Memory B cell (primary cell): ENCODE data around the gene CHCHD3.

Experiments used
- ATAC-seq: fragments of 150-1000 bp; cut with Tn5 transposase; 2 replicates; pipeline ENCODE4 v1.10.0; 2021; ENCODE audit warnings: low read depth, mild to moderate bottlenecking, moderate library complexity
- DNase-seq, 2 donors: peaks; one replicate each; pipeline ENCODE4 v3.0.0; 2022; ENCODE audit warnings: low spot score in 2 of 2
- H3K27ac Mint-ChIP-seq: one replicate; pipeline ENCODE4 v1.8.0; 2022; ENCODE audit warnings: mild to moderate bottlenecking, moderate library complexity, mixed read lengths
- H3K27me3 Mint-ChIP-seq: one replicate; pipeline ENCODE4 v1.8.0; 2022; ENCODE audit warnings: mixed read lengths
- H3K36me3 Mint-ChIP-seq: one replicate; pipeline ENCODE4 v1.8.0; 2022; ENCODE audit warnings: mild to moderate bottlenecking, mixed read lengths
- H3K4me1 Mint-ChIP-seq: one replicate; pipeline ENCODE4 v1.8.0; 2022; ENCODE audit warnings: mixed read lengths
- H3K4me3 Mint-ChIP-seq: one replicate; pipeline ENCODE4 v1.8.0; 2022; ENCODE audit warnings: mild to moderate bottlenecking, moderate library complexity, mixed read lengths
- H3K9me3 Mint-ChIP-seq: one replicate; pipeline ENCODE4 v1.8.0; 2022; ENCODE audit warnings: mixed read lengths

CHCHD3 gene

GRCh38 chr7:133081599-133082389 is at the start of gene CHCHD3:
TSS of gene CHCHD3 (minus strand) at chr7:133082090. CDS start at chr7:133081937, 153 bp downstream.
- Mint-ChIP-seq H3K4me3 (peak within 1 kb of the TSS; percentile 87), H3K27me3 (no peaks in the 10 kb centered on the region), H3K9me3 (no peaks in the 10 kb centered on the region), H3K4me1 (peaks cover 16% of the 10 kb centered on the region), H3K36me3 (peaks cover 10% of the 10 kb centered on the region), H3K27ac (peak within 1 kb of the TSS; percentile 93)
- DNase-seq: peak; percentile 86 to 94
- ATAC-seq: peak; percentile 98

DNA sequence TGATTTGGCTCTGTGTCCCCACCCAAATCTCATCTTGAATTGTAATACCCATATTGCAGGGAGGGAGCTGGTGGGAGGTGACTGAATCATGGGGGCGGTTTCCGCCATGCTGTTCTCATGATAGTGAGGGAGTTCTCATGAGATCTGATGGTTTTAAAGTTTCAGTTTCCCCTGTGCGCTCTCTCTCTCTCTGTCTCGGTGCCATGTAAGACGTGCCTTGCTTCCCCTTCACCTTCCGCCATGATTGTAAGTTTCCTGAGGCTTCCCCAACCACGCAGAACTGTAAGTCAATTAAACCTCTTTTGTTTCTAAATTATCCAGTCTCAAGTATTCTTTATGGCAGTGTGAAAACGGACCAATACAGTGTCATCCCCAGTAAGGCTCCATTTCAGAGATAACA is 48.3 kb upstream of the CHCHD3 start:
- no peak overlapping the region for H3K4me3 Mint-ChIP-seq
- peaks cover 2% of the 10 kb centered on the region for H3K36me3 Mint-ChIP-seq
- no peak for ATAC-seq
- H3K4me1 Mint-ChIP-seq: no peaks in the 10 kb centered on the region
- H3K9me3 Mint-ChIP-seq: peaks cover 5% of the 10 kb centered on the region
- no peak overlapping the region for H3K27ac Mint-ChIP-seq
- DNase-seq: no peak
- peaks cover 8% of the 10 kb centered on the region for H3K27me3 Mint-ChIP-seq

DNA sequence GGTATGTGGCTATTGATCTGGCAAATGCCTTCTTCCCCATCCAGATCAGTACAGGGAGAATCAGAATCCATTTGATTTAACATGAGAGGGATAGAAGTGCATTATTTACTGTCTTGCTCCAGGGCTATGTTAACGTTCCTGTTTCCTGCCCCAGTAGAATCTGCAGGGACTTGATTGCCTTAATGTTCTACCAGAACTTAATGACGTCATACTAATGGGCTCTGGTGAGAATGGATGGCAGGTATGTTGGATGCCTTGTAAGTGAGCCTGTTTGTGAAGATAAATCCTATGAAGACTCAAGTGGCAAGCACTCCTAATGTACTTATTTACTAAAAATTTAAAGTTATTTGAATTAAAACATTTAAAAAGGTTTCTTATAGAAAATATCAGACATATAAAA is 44.5 kb upstream of the CHCHD3 start:
- peaks cover 8% of the 10 kb centered on the region for H3K27me3 Mint-ChIP-seq

GRCh38 chr7:133124974-133125373 is 43.1 kb upstream of the CHCHD3 start:
- H3K4me1 Mint-ChIP-seq: no peaks in the 10 kb centered on the region
- no peaks in the 10 kb centered on the region for H3K9me3 Mint-ChIP-seq
- H3K27me3 Mint-ChIP-seq: peaks cover 3% of the 10 kb centered on the region
- H3K27ac Mint-ChIP-seq: no peak overlapping the region
- H3K4me3 Mint-ChIP-seq: no peak overlapping the region
- ATAC-seq (no peak), DNase-seq (no peak)
- H3K36me3 Mint-ChIP-seq: no peaks in the 10 kb centered on the region

More for the DNA sequence above, 44.5 kb upstream of the CHCHD3 start:
- no peak for DNase-seq
- ATAC-seq: no peak
- Mint-ChIP-seq H3K4me3 (no peak overlapping the region), H3K27ac (no peak overlapping the region), H3K36me3 (peaks cover 2% of the 10 kb centered on the region), H3K9me3 (peaks cover 5% of the 10 kb centered on the region), H3K4me1 (no peaks in the 10 kb centered on the region)

DNA sequence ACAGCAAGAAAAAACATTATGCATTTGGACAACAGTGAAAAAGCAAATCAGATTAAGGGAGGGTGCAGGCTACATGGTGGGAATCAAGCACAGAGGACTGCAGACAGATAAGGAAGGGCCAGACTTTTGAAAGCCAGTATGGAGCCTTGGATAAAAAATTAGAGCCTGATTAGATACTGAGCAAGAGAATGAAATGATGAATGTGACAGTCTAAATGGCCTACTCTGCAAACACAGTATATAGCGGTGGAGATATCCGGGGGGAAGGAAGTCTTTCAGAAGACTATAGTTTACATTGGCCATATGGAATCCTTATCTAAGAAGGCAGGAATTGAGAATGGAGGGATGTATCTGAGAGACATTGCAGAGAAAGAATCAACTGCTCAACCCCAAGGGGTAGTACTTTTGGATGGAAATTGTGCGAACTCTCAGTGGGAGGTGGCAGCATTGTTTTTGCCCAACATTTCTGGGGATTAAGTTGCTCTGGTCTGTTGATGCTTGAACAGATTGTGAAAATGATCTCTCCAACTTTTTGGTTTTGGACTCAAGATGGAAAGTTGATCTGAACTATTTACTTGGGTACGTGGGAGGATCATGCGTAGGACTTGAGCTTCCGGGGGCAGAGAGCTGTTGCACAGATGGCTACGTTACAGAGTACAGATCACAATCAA is 39.4 kb upstream of the CHCHD3 start:
- H3K27me3 Mint-ChIP-seq: peaks cover 7% of the 10 kb centered on the region
- H3K4me3 Mint-ChIP-seq: no peak overlapping the region
- ATAC-seq: no peak
- no peak overlapping the region for H3K27ac Mint-ChIP-seq
- H3K4me1 Mint-ChIP-seq: no peaks in the 10 kb centered on the region
- H3K9me3 Mint-ChIP-seq: no peaks in the 10 kb centered on the region
- H3K36me3 Mint-ChIP-seq: no peaks in the 10 kb centered on the region
- no peak for DNase-seq

DNA sequence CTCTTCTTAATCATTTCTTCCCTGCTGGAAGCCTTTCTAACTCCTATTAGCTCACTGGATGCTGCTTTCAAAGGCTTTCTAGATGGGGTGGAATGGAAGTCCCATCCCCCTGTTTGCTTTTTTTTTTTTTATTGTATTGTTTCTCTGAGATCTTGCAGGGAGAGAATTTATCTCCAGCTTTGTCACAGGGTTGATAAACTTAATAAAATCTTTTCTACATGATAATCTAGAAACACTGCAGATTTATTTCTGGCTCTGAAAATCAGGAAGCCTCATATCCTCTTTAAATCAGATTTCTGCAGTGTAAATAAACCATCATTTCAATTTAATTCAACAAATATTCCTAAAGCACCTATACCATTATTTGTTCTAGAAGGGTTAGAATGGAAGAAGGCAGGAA is 37.2 kb upstream of the CHCHD3 start:
- no peak for ATAC-seq
- Mint-ChIP-seq H3K36me3 (no peaks in the 10 kb centered on the region), H3K27ac (no peak overlapping the region), H3K4me1 (no peaks in the 10 kb centered on the region), H3K4me3 (no peak overlapping the region), H3K27me3 (peaks cover 17% of the 10 kb centered on the region), H3K9me3 (no peaks in the 10 kb centered on the region)
- no peak for DNase-seq

GRCh38 chr7:133118261-133118660 is 36.4 kb upstream of the CHCHD3 start:
- H3K27me3 Mint-ChIP-seq: peaks cover 23% of the 10 kb centered on the region
- no peaks in the 10 kb centered on the region for H3K36me3 Mint-ChIP-seq
- H3K4me1 Mint-ChIP-seq: no peaks in the 10 kb centered on the region
- no peak overlapping the region for H3K4me3 Mint-ChIP-seq
- H3K9me3 Mint-ChIP-seq: no peaks in the 10 kb centered on the region
- no peak overlapping the region for H3K27ac Mint-ChIP-seq
- no peak for DNase-seq
- ATAC-seq: no peak

- DNase-seq (no peak), ATAC-seq (no peak)
- Mint-ChIP-seq H3K4me1 (no peaks in the 10 kb centered on the region), H3K36me3 (no peaks in the 10 kb centered on the region), H3K27ac (no peak overlapping the region), H3K27me3 (peaks cover 28% of the 10 kb centered on the region), H3K4me3 (no peak overlapping the region), H3K9me3 (no peaks in the 10 kb centered on the region)
Measured at GRCh38 chr7:133117452-133117851, 35.6 kb upstream of the CHCHD3 start.

DNA sequence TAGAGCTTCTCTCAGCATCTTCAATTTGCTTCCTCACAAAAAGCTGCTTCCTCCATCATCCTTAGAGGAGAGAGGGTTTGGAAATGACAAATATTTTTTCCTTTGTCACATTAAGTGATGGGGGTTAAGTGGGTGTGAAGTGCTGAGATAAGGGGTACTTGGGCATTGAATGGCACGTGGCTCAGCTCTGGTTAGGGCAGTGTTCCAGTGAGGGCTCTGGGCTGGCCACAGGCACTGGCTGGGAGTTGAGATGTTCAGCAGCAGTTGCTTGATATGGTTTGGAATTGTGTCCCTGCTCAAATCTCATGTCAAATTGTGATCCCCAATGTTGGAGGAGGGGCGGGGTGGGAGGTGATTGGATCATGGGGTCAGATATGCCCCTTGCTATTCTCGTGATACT is 33.7 kb upstream of the CHCHD3 start:
- Mint-ChIP-seq H3K27me3 (peaks cover 28% of the 10 kb centered on the region), H3K9me3 (no peaks in the 10 kb centered on the region), H3K36me3 (no peaks in the 10 kb centered on the region), H3K4me1 (no peaks in the 10 kb centered on the region), H3K27ac (no peak overlapping the region), H3K4me3 (no peak overlapping the region)
- no peak for ATAC-seq
- DNase-seq: no peak

DNA sequence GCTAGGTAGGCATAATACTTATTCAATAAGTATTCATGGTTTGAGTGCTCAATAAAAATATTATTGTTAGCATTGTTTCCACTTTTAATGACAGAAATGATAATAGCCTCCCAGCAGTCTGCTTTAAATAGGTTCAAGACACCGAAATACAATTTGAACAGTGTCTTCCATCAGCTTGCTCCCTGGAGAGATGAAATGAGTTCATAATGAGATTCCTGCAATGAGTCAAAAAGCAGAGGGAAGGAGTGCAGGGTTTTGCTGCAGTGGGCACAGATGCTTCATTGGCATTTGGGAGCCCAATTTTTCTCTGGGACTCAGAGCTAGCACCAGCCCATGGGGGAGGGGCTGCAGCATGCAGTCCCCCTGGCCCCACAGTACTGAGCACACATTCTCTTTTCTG is 32.6 kb upstream of the CHCHD3 start:
- Mint-ChIP-seq H3K9me3 (peaks cover 2% of the 10 kb centered on the region), H3K27ac (no peak overlapping the region), H3K4me3 (no peak overlapping the region), H3K4me1 (no peaks in the 10 kb centered on the region), H3K36me3 (no peaks in the 10 kb centered on the region), H3K27me3 (peaks cover 28% of the 10 kb centered on the region)
- DNase-seq: no peak
- ATAC-seq: no peak

DNA sequence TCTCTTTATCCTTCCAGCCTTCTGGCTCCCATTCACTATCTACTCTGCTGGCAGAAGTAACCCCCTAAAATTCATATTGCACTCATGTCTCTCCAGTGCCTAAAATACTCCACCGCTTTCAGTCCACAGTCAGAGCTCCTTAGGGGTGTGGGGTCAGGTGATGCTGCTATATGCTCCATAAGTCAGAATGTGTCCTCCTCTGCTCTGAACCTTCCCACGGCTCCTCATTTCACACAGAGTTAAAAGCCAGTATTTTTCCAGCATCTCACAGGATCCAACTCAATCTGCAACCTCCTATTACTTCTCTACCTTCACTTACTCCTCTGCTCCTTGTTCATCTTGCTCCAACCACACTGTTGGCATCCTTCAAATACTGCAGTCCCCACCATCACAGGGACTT is 31.1 kb upstream of the CHCHD3 start:
- no peaks in the 10 kb centered on the region for H3K4me1 Mint-ChIP-seq
- ATAC-seq (no peak), DNase-seq (no peak)
- no peak overlapping the region for H3K27ac Mint-ChIP-seq
- no peak overlapping the region for H3K4me3 Mint-ChIP-seq
- H3K9me3 Mint-ChIP-seq: peaks cover 5% of the 10 kb centered on the region
- peaks cover 2% of the 10 kb centered on the region for H3K36me3 Mint-ChIP-seq
- H3K27me3 Mint-ChIP-seq: peaks cover 32% of the 10 kb centered on the region

DNA sequence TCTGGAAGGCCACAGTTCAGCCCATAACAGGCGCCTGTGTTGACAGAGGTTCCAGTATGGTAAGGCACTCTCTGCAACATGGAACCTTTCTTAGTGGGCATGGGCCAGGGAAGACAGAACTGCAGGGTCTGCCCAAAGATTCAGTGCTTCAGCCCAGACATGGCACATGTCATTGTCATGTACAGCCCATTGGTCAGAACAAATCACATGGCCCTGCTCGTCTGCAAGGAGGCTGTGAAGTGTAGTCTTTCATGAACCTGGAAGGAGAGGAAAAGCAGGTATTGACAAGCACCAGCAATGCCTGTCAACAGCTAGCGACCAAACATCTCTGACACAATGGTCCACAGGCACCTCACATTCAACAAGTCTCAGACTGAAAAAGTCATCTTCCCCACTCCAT is 30.4 kb upstream of the CHCHD3 start:
- no peaks in the 10 kb centered on the region for H3K4me1 Mint-ChIP-seq
- H3K4me3 Mint-ChIP-seq: no peak overlapping the region
- peaks cover 5% of the 10 kb centered on the region for H3K9me3 Mint-ChIP-seq
- H3K27me3 Mint-ChIP-seq: peaks cover 34% of the 10 kb centered on the region
- H3K27ac Mint-ChIP-seq: no peak overlapping the region
- DNase-seq (no peak), ATAC-seq (no peak)
- peaks cover 2% of the 10 kb centered on the region for H3K36me3 Mint-ChIP-seq

- no peaks in the 10 kb centered on the region for H3K4me1 Mint-ChIP-seq
- ATAC-seq: no peak
- H3K9me3 Mint-ChIP-seq: peaks cover 5% of the 10 kb centered on the region
- H3K27me3 Mint-ChIP-seq: peaks cover 28% of the 10 kb centered on the region
- H3K4me3 Mint-ChIP-seq: no peak overlapping the region
- peaks cover 2% of the 10 kb centered on the region for H3K36me3 Mint-ChIP-seq
- DNase-seq: no peak
- H3K27ac Mint-ChIP-seq: no peak overlapping the region
Measured at GRCh38 chr7:133110312-133110711, 28.4 kb upstream of the CHCHD3 start.

GRCh38 chr7:133109816-133110215 is 27.9 kb upstream of the CHCHD3 start:
- H3K27ac Mint-ChIP-seq: no peak overlapping the region
- H3K36me3 Mint-ChIP-seq: peaks cover 2% of the 10 kb centered on the region
- H3K4me1 Mint-ChIP-seq: no peaks in the 10 kb centered on the region
- no peak overlapping the region for H3K4me3 Mint-ChIP-seq
- DNase-seq: no peak
- peaks cover 5% of the 10 kb centered on the region for H3K9me3 Mint-ChIP-seq
- H3K27me3 Mint-ChIP-seq: peaks cover 23% of the 10 kb centered on the region
- ATAC-seq: no peak

- Mint-ChIP-seq H3K27me3 (peaks cover 14% of the 10 kb centered on the region), H3K27ac (no peak overlapping the region), H3K4me1 (no peaks in the 10 kb centered on the region), H3K36me3 (peaks cover 2% of the 10 kb centered on the region), H3K9me3 (peaks cover 5% of the 10 kb centered on the region), H3K4me3 (no peak overlapping the region)
- DNase-seq (no peak), ATAC-seq (no peak)
Measured at GRCh38 chr7:133108023-133108422, 26.1 kb upstream of the CHCHD3 start.
